T47D (cell line): Measurements from ENCODE around the gene CNOT2.
A peak's percentile ranks its signal among the peaks of the same experiment; 100 is the strongest.
"Not testable (repeated sequence)": the region's sequence is repeated elsewhere in the genome, so short reads cannot be mapped to it uniquely, and the experiment has no call there.

Source experiments
- DNase-seq, 2 experiments: peaks; one replicate each; pipeline versions ENCODE4 v3.0.0 to v3.0.0-alpha.2; 2011 to 2012; ENCODE audit warnings: low read depth in 1 of 2, low spot score in 1 of 2
- JUND ChIP-seq: IDR thresholded peaks from 2 replicates; pipeline ENCODE4 v1.6.1; 2012; ENCODE audit warnings: low read depth
- in situ Hi-C: cut with HindIII; loops from 2 replicates; pipeline ENCODE4 v1.10.0; 2016; ENCODE audit warnings: low sequenced_read_pairs, low pct_unique_long_range_greater_than_20kb

Gene CNOT2

GRCh38 chr12:70365648-70366518, 122.7 kb downstream of the CNOT2 start, which contains the start of gene KCNMB4:
KCNMB4 (plus strand) TSS chr12:70366290; CDS start chr12:70366735, 445 bp downstream.
- in situ Hi-C loops, result no loop called here

GRCh38 chr12:70366581-70367257, 123.5 kb downstream of the CNOT2 start:
- DNase-seq, result peak; percentile 55 to 73
- no peak for TF ChIP-seq JUND
- in situ Hi-C loops, result no loop called here

More at GRCh38 chr12:70365648-70366518, 122.7 kb downstream of the CNOT2 start, which contains the start of gene KCNMB4:
- DNase-seq, result peak; percentile 67 to 71
- no peak for TF ChIP-seq JUND

- in situ Hi-C loops, result no loop called here
- no peak for TF ChIP-seq JUND
Observed at GRCh38 chr12:70367258-70368141, 124.3 kb downstream of the CNOT2 start.

GRCh38 chr12:70372881-70373280, 129.6 kb downstream of the CNOT2 start:
- TF ChIP-seq JUND, result no peak
- no peak for DNase-seq
- in situ Hi-C loops, result no loop called here

More at GRCh38 chr12:70367258-70368141, 124.3 kb downstream of the CNOT2 start:
- DNase-seq, result no peak

GRCh38 chr12:70379846-70380245, 136.6 kb downstream of the CNOT2 start:
- TF ChIP-seq JUND, result no peak
- in situ Hi-C loops, result no loop called here
- no peak for DNase-seq

GRCh38 chr12:70383484-70383883, 140.3 kb downstream of the CNOT2 start:
- no peak for TF ChIP-seq JUND
- in situ Hi-C loops, result no loop called here
- DNase-seq, result peak in 1 of 2 experiments; percentile 54

- peak in 1 of 2 experiments; percentile 59 for DNase-seq
- in situ Hi-C loops, result no loop called here
Observed at GRCh38 chr12:70383886-70384285, 140.7 kb downstream of the CNOT2 start.

GRCh38 chr12:70386771-70387170, 143.5 kb downstream of the CNOT2 start:
- in situ Hi-C loops, result no loop called here
- TF ChIP-seq JUND, result no peak

More at GRCh38 chr12:70383886-70384285, 140.7 kb downstream of the CNOT2 start:
- TF ChIP-seq JUND, result no peak

GRCh38 chr12:70389678-70390077, 146.4 kb downstream of the CNOT2 start:
- TF ChIP-seq JUND, result no peak
- in situ Hi-C loops, result no loop called here

More at GRCh38 chr12:70386771-70387170, 143.5 kb downstream of the CNOT2 start:
- no peak for DNase-seq

GRCh38 chr12:70392631-70393030, 149.4 kb downstream of the CNOT2 start:
- DNase-seq, in situ Hi-C loops: not testable (repeated sequence)

More at GRCh38 chr12:70389678-70390077, 146.4 kb downstream of the CNOT2 start:
- DNase-seq, result no peak

- DNase-seq, result peak in 1 of 2 experiments; percentile 9
- TF ChIP-seq JUND, result no peak
- in situ Hi-C loops, result no loop called here
Observed at GRCh38 chr12:70393787-70394499, 150.7 kb downstream of the CNOT2 start.

GRCh38 chr12:70398002-70398401, 154.8 kb downstream of the CNOT2 start:
- no peak for TF ChIP-seq JUND
- no peak for DNase-seq
- in situ Hi-C loops, result no loop called here
